ENCODE results near the gene MYO3B. TPM values are rescaled to one million over a fixed set of nuclear protein-coding genes. Genes with fewer than 3 reads are reported as not detected.

The MYO3B gene
- total and polyA plus RNA-seq, 2 of the 8 experiments (the other 6 are each of a cell fraction or from before 2014, with no cell fraction given), result 0.17 to 0.19 TPM

DNA sequence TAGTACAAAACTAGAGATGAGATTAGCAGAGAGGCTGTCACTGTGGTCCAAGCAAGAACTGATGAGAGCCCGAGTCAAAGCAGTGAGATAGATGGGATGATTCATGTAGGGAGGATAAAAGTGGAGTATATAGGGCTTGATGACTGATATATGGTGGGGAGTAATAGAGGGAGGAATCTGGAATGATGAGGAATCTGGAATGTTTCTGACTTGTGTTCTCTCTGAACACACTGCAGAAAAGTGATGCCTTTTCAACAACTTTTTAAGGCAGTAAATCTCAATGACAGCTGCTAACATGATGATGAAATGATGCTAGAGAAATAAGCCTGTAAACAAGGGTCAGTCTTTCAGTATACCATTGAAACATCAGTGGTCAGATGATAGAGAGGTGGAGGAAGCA is 393.7 kb downstream of the MYO3B start:
- H3K4me1 ChIP-seq (replicated peaks in 1 of 4; ENCODE audit: control insufficient read depth in 3 of 4, insufficient read depth in 4 of 4, low read length in 3 of 4), result no peaks in the 10 kb centered on the region
- H3K79me2 ChIP-seq (ENCODE audit: control insufficient read depth in 1 of 2, insufficient read depth in 2 of 2, low read length in 2 of 2), result no peaks in the 10 kb centered on the region
- no peak overlapping the region for H3K27ac ChIP-seq (ENCODE audit: low read depth, low read length)
- H4K20me1 ChIP-seq (replicated peaks in 1 of 2; ENCODE audit: control insufficient read depth in 1 of 2, insufficient read depth in 2 of 2, low read length in 2 of 2), result no peaks in the 10 kb centered on the region
- H4K5ac ChIP-seq (ENCODE audit: insufficient read length, low read depth, low read length), result no peak overlapping the region
- no peak overlapping the region for H2BK120ac ChIP-seq (replicated peaks; ENCODE audit: low read depth, low read length)
- no peak overlapping the region for H3K56ac ChIP-seq (replicated peaks; ENCODE audit: insufficient read length, low read depth, low read length)
- H3K9ac ChIP-seq (replicated peaks in 1 of 4; ENCODE audit: extremely low read depth in 1 of 4, low read depth in 3 of 4, low read length in 3 of 4), result no peak overlapping the region
- no peaks in the 10 kb centered on the region for H3K9me3 ChIP-seq (ENCODE audit: insufficient read depth in 2 of 2, low read depth in 1 of 2, low read length in 1 of 2)
- ChIA-PET POLR2A (ENCODE audit: partially characterized antibody) (interaction anchor here (1.8 kb wide), 1 partner anchor 10 kb away, joined by 4 read pairs; no protein-coding TSS in a partner anchor), CTCF (ENCODE audit: partially characterized antibody) (interaction anchor here (0.8 kb wide), 1 partner anchor 18 kb away, joined by 3 read pairs; no protein-coding TSS in a partner anchor)
- FAIRE-seq (no peak), DNase-seq (ENCODE audit: low read depth in 1 of 2, low spot score in 2 of 2) (no peak)
- H3K36me3 ChIP-seq (ENCODE audit: control insufficient read depth in 2 of 4, insufficient read depth in 4 of 4, low read length in 3 of 4), result no peaks in the 10 kb centered on the region
- no peak overlapping the region for H2AK5ac ChIP-seq (ENCODE audit: low read depth, low read length)
- no peak overlapping the region for H3K14ac ChIP-seq (ENCODE audit: insufficient read length)
- no peak overlapping the region for H2BK12ac ChIP-seq (ENCODE audit: low read depth, low read length)
- H2BK15ac ChIP-seq (ENCODE audit: low read length), result no peak overlapping the region
- H3K23ac ChIP-seq (ENCODE audit: insufficient read length), result no peak overlapping the region
- TF ChIP-seq TBP (IDR thresholded peaks at IDR 0.05; ENCODE audit: low read depth, low read length) (no peak), BACH1 (IDR thresholded peaks at IDR 0.05; ENCODE audit: low read length) (no peak), JUN (IDR thresholded peaks at IDR 0.05; ENCODE audit: low read depth, low read length) (no peak), SIX5 (IDR thresholded peaks at IDR 0.05; ENCODE audit: low read depth, low read length) (no peak), NRF1 (IDR thresholded peaks at IDR 0.05; ENCODE audit: low read depth, low read length) (no peak), SP2 (IDR thresholded peaks at IDR 0.05; ENCODE audit: low read length) (no peak), POLR2A (IDR thresholded peaks at IDR 0.05; ENCODE audit: control extremely low read depth in 1 of 2, low read depth in 2 of 2, low read length in 2 of 2) (no peak), CREB1 (IDR thresholded peaks at IDR 0.05) (no peak), YY1 (IDR thresholded peaks at IDR 0.05; ENCODE audit: low read depth, low read length) (no peak), SP4 (IDR thresholded peaks at IDR 0.05; ENCODE audit: low read length) (no peak), FOSL1 (IDR thresholded peaks at IDR 0.05; ENCODE audit: insufficient read depth, low read depth, low read length) (no peak), RXRA (IDR thresholded peaks at IDR 0.05; ENCODE audit: insufficient read depth, low read depth, low read length) (no peak), GTF2F1 (IDR thresholded peaks at IDR 0.05; ENCODE audit: borderline replicate concordance, low read depth, low read length) (no peak), RFX5 (IDR thresholded peaks at IDR 0.05; ENCODE audit: borderline replicate concordance, low read depth, low read length) (no peak)
- TF ChIP-seq, protein P1, sequence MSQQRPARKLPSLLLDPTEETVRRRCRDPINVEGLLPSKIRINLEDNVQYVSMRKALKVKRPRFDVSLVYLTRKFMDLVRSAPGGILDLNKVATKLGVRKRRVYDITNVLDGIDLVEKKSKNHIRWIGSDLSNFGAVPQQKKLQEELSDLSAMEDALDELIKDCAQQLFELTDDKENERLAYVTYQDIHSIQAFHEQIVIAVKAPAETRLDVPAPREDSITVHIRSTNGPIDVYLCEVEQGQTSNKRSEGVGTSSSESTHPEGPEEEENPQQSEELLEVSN (IDR thresholded peaks at IDR 0.05), result no peak
- H3K23me2 ChIP-seq (ENCODE audit: low read depth, low read length), result no peaks in the 10 kb centered on the region
- H3K4me2 ChIP-seq (ENCODE audit: insufficient read depth in 1 of 2, low read depth in 2 of 2, low read length in 2 of 2), result no peak overlapping the region
- no peaks in the 10 kb centered on the region for H3K79me1 ChIP-seq (ENCODE audit: low read depth, low read length)
- no peak overlapping the region for H2BK5ac ChIP-seq (ENCODE audit: low read depth, low read length)
- no peak overlapping the region for H2AFZ ChIP-seq (ENCODE audit: low read length)
- H4K8ac ChIP-seq (ENCODE audit: extremely low read depth, insufficient read depth, low read length), result no peak overlapping the region
- no peak overlapping the region for H2BK20ac ChIP-seq (ENCODE audit: low read length)
- H3K27me3 ChIP-seq (replicated peaks in 1 of 4; ENCODE audit: control insufficient read depth in 3 of 4, extremely low read depth in 1 of 4, insufficient read depth in 3 of 4, low read length in 3 of 4), result no peaks in the 10 kb centered on the region
- no peak overlapping the region for H3K18ac ChIP-seq (ENCODE audit: extremely low read depth, low read length)
- 86% methylated on average over 1 of the region's 1 CpG; no CpG with 5 or more reads in 1 of the 2 experiments for WGBS, 2 experiments (ENCODE audit: extremely low coverage in 1 of 2, insufficient coverage in 1 of 2, insufficient read length in 1 of 2, insufficient replicate concordance in 2 of 2, low coverage in 1 of 2, low lambda C conversion rate in 2 of 2, missing lambda C conversion rate in 1 of 2)
- H4K91ac ChIP-seq (replicated peaks; ENCODE audit: insufficient read length, low read length), result no peak overlapping the region
- no peak overlapping the region for H3K4me3 ChIP-seq (ENCODE audit: extremely low read depth in 1 of 4, insufficient read depth in 2 of 4, low read depth in 3 of 4, low read length in 4 of 4)
- H3K4ac ChIP-seq (replicated peaks; ENCODE audit: insufficient read length, low read depth, low read length), result no peak overlapping the region
